ENCODE results near the gene TMEM154. TPM values are rescaled to one million over a fixed set of nuclear protein-coding genes. Genes with fewer than 3 reads are reported as not detected.

The TMEM154 gene
- total RNA-seq, result 0.85 and 0.96 TPM in 2 replicates

DNA sequence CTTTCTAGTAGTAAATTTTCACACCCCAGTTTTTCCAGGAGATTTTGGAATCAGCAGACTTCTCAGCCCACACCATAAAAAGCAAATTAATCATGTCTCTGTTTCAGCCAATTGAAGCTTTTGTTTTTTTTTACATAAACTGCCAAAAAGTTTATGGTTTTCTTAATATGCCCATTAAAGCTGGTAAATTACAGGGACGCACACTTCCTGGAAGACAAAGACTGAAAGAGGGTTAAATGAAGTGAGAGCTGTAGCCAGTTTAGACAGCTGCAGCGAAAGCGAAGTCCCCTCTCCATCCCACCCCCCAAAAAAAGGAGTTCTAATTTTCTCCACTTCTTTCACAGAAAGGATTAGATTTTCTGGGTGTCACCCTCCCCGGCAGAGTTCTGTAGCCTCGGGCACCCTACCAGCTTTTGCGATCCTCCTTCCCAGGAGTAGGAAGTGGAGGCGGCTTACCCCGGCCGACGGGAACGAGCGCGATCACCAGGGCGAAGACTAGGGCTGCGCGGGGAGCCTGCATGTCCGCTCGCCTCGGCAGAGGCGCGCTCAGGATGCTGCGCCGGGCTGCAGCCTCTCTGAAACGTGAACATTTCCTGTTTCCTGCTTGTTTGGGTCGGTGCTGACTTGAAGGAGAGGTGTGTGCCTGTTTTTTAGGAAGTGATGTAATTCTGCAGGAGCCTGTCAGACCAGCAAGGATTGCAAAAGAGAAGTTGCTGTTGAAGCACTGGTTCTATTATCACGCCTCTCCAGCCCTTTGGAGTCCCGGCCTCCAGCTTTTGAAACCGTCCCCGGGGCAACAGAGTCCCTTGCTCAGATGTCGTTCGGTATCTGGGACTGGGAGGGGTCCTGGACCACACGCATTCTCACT is at the start of gene TMEM154:
Gene TMEM154 (minus strand): TSS at position 584 of the 868 bp plus-strand sequence. CDS start 64 bp downstream, at position 520.

Other genes starting within 250 kb of the TMEM154 start
- gene FBXW7, start 143.9 kb downstream of the TMEM154 start, total RNA-seq, result 87.8 and 184 TPM in 2 replicates
- gene TIGD4, start 99.7 kb upstream of the TMEM154 start, total RNA-seq, result 0.19 and 0.28 TPM in 2 replicates
- 46.0 and 54.1 TPM in 2 replicates for gene ARFIP1, start 100.0 kb upstream of the TMEM154 start, total RNA-seq